ENCODE data around the gene MRPL23. TPM values are rescaled to one million over a fixed set of nuclear protein-coding genes. Genes with fewer than 3 reads are reported as not detected.

MRPL23 gene
- total RNA-seq, 1 donor from 2014 or later, result 93.6 TPM

GRCh38 chr11:1936072-1936780, 10.9 kb upstream of the MRPL23 start:
- intact Hi-C loops (cut with micrococcal nuclease), result no loop called here
- DNase-seq, result peak; percentile 10
- Histone ChIP-seq H3K4me1 (peaks cover 26% of the 10 kb centered on the region), H3K27me3 (ENCODE audit: low read depth) (no peaks in the 10 kb centered on the region), H3K27ac (replicated peaks) (no peak overlapping the region), H3K36me3 (no peaks in the 10 kb centered on the region), H3K9me3 (replicated peaks) (no peaks in the 10 kb centered on the region), H3K4me3 (no peak overlapping the region)
- TF ChIP-seq CTCF (IDR thresholded peaks at IDR 0.05; ENCODE audit: borderline replicate concordance), result no peak

- intact Hi-C loops (cut with micrococcal nuclease), result no loop called here
- Histone ChIP-seq H3K4me1 (peaks cover 18% of the 10 kb centered on the region), H3K27ac (replicated peaks) (no peak overlapping the region), H3K9me3 (replicated peaks) (no peaks in the 10 kb centered on the region), H3K36me3 (no peaks in the 10 kb centered on the region), H3K4me3 (no peak overlapping the region), H3K27me3 (ENCODE audit: low read depth) (no peaks in the 10 kb centered on the region)
- TF ChIP-seq CTCF (IDR thresholded peaks at IDR 0.05; ENCODE audit: borderline replicate concordance), result no peak
- DNase-seq, result peak; percentile 11
Observed at GRCh38 chr11:1936781-1937615, 10.1 kb upstream of the MRPL23 start.

GRCh38 chr11:1937616-1938342, 9.4 kb upstream of the MRPL23 start:
- DNase-seq, result no peak
- intact Hi-C loops (cut with micrococcal nuclease), result no loop called here
- no peak for TF ChIP-seq CTCF (IDR thresholded peaks at IDR 0.05; ENCODE audit: borderline replicate concordance)

GRCh38 chr11:1938343-1939005, 8.7 kb upstream of the MRPL23 start:
- no peaks in the 10 kb centered on the region for H3K27me3 ChIP-seq (ENCODE audit: low read depth)
- DNase-seq, result peak; percentile 14
- TF ChIP-seq CTCF (IDR thresholded peaks at IDR 0.05; ENCODE audit: borderline replicate concordance), result no peak
- H3K9me3 ChIP-seq (replicated peaks), result no peaks in the 10 kb centered on the region
- peaks cover 21% of the 10 kb centered on the region for H3K4me1 ChIP-seq
- H3K4me3 ChIP-seq, result no peak overlapping the region
- intact Hi-C loops (cut with micrococcal nuclease), result no loop called here
- H3K36me3 ChIP-seq, result no peaks in the 10 kb centered on the region
- peak overlapping the region; percentile 73 for H3K27ac ChIP-seq (replicated peaks)

More at GRCh38 chr11:1937616-1938342, 9.4 kb upstream of the MRPL23 start:
- Histone ChIP-seq H3K9me3 (replicated peaks) (no peaks in the 10 kb centered on the region), H3K27ac (replicated peaks) (peak overlapping the region; percentile 73), H3K4me1 (peaks cover 18% of the 10 kb centered on the region), H3K27me3 (ENCODE audit: low read depth) (no peaks in the 10 kb centered on the region), H3K36me3 (no peaks in the 10 kb centered on the region), H3K4me3 (no peak overlapping the region)

Data from left ventricle myocardium inferior (tissue), 1 donor.